AG09319 (cell line): Measurements from ENCODE around the gene AFDN.

Experiments
- DNase-seq: peaks from one replicate; pipeline ENCODE4 v3.0.0-alpha.2; 2010; ENCODE audit warnings: low read depth; ENCODE audit errors: extremely low read depth
- TF ChIP-seq, protein P1 (sequence below): IDR thresholded peaks from 2 replicates; pipeline ENCODE4 v1.5.1; 2011; ENCODE audit warnings: low read depth, mild to moderate bottlenecking, inconsistent platforms, low read length, moderate library complexity

Gene AFDN

DNA sequence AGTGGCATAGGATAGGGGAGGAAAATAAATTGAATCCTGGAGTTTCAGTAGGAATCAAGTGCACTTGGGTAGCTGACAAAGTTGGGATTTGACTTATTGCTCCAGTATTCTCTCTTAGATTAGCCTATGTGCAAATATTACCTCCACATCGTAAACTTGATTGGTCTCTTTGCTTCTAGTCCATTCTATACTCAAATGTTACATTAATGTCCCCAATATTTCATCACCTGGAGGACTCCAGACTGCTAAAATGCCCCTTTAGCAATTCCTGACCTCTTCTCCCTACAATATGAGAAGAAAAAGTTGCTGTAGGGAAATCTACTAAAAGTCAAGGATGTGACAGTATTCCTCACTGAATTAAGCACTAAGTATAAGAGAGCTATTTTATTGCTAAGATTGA, 16.3 kb downstream of the AFDN start:
- no peak for DNase-seq
- TF ChIP-seq, protein P1, sequence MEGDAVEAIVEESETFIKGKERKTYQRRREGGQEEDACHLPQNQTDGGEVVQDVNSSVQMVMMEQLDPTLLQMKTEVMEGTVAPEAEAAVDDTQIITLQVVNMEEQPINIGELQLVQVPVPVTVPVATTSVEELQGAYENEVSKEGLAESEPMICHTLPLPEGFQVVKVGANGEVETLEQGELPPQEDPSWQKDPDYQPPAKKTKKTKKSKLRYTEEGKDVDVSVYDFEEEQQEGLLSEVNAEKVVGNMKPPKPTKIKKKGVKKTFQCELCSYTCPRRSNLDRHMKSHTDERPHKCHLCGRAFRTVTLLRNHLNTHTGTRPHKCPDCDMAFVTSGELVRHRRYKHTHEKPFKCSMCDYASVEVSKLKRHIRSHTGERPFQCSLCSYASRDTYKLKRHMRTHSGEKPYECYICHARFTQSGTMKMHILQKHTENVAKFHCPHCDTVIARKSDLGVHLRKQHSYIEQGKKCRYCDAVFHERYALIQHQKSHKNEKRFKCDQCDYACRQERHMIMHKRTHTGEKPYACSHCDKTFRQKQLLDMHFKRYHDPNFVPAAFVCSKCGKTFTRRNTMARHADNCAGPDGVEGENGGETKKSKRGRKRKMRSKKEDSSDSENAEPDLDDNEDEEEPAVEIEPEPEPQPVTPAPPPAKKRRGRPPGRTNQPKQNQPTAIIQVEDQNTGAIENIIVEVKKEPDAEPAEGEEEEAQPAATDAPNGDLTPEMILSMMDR: no peak

DNA sequence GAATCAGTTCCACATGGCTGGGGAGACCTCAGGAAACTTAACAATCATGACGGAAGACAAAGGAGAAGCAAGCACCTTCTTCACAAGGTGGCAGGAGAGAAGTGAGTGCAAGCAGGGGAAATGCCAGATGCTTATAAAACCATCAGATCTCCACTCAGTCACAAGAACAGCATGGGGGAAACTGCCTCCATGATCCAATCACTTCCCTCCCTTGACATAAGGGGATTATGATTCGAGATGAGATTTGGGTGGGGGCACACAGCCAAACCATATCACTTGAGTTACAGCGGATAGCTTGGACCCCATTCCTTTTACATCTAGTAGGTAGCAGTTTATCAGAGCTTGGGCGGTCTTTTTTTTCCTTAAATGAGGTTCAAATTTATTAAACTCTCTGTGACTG, 19.1 kb downstream of the AFDN start:
- TF ChIP-seq, protein P1: no peak
- no peak for DNase-seq

DNA sequence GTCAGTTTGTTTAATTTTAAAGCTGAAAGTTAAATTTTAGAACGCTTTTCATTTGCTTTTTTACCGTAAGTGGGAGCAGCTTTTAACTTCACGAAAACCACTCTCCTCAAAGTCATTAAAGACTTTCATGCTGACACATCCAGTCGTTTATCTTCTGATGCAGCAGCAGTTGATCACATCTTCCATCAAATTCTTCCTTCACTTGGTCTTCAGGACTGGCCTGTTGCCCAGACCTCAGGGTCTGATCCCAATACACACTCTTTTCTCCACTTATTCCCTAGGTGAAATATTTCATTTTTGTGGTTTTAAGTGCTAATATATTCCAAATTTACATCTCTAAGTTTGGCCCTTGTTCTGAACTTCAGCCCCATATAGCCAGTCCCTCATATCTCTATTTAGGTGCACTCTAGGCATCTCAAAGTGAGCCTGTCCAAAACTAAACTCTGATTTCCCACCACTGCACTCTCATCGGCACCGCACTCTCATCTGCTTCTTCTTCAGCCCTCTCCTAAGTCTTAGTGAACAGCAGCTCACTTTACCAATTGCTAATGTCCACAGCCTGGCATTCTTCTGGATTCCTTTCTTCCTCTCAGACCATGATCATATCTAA, 20.4 kb downstream of the AFDN start:
- TF ChIP-seq, protein P1: no peak
- no peak for DNase-seq

DNA sequence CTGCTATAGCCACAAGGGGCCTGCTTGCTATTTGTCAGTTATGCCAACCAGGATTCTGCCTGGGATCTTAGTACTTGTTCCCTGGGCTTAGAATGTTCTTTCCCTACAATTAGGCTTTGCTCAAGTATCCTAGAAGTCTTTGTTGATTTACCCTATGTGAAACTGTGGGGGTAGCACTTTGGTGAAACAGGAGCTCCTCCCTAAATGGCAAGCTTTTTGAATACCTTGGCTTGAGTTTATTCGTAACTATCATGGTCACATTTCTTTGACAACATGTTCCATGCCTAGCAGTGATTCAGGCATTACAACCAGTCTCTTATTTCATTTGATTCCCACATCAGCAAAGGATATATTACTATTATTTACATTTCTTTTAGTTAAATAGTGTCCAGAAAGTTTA, 21.2 kb downstream of the AFDN start:
- TF ChIP-seq, protein P1: no peak
- DNase-seq: no peak

DNA sequence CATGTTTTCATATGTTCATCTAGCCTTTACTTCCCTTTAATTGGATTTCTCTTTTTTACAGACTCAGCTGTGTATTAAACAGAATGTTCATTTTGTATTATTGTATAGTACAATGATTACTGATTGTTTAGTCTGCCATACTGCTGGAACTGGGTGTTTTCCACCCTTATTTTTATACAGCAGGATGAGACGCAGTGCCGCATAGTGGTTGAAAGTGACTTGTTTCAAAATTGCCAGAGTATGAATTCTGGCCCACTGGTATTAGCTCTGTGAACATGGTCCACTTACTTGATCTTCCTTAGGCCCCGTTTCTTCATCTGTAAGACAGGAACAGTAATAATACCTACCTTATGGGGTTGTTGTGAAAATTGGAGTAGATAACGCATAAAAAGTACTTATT, 22.1 kb downstream of the AFDN start:
- TF ChIP-seq, protein P1: no peak
- DNase-seq: no peak

DNA sequence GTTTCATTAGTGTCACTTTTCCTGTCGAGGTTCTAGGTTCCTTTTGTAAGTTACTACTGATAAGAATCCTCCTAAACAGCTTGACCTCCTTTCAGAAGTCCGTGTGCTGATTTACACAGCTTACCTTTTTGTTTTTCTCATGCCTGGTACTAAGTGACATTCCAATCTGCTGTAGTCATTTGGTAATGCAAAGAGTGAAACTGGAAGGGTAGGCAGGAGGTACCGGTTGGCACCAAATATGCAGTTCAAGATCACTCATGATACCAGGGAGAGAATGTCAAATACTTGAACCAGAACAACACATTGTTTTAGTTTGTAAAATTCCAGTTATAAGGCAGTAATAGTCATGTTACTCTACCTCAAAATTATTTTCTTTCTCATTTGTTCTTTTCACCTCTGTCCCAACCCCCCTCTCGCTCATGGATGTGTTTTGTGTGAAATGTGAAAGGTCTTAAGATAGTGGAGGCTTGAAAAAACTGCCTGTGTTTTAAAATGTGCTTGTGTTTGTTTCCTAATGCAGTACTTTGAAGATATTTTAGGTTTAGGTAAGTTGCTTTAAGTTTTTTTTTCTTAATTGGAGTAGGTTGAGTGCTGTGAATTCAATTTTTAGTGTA, 23.2 kb downstream of the AFDN start:
- DNase-seq: no peak
- TF ChIP-seq, protein P1: no peak

DNA sequence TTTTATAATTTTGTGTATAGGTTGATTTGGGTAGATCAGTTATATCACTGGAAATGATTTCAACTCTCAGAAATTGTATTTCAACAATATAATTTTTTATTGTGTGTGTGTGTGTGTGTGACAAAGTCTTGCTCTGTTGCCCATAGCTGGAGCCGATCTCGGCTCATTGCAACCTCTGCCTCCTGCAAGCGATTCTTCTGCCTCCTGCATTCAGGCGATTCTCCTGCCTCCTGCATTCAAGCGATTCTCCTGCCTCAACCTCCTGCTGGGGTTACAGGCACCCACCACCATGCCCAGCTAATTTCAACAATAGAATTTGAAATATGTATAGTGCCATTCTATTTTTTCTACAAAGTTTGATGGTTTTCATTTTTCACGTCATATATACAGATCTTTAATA, 24.1 kb downstream of the AFDN start:
- TF ChIP-seq, protein P1: no peak

More for the DNA sequence above, 24.1 kb downstream of the AFDN start:
- DNase-seq: no peak
